Activated CD4-positive, alpha-beta memory T cell treated with anti-CD3 and anti-CD28 coated beads for 36 hours (primary cell): ENCODE data around the gene KRTAP13-3. TPM values are rescaled to one million over a fixed set of nuclear protein-coding genes. Genes with fewer than 3 reads are reported as not detected.
A peak's percentile ranks its signal among the peaks of the same experiment; 100 is the strongest.

Experiments
- CTCF ChIA-PET: fragments of 350-600 bp; sonication (Branson Sonifier 250); formaldehyde crosslinking; loops from one replicate; lab custom pipeline; 2021; ENCODE audit warnings: antibody characterized with exemption, inconsistent platforms; lab: Charles Lee
- POLR2A ChIA-PET: fragments of 350-600 bp; sonication (Branson Sonifier 250); formaldehyde crosslinking; loops from one replicate; lab custom pipeline; 2021; ENCODE audit warnings: antibody characterized with exemption; lab: Charles Lee
- DNase-seq: peaks from one replicate; pipeline ENCODE4 v3.0.0-alpha.2; 2020
- H3K27ac Mint-ChIP-seq: one replicate; pipeline ENCODE4 v1.8.0; 2021; ENCODE audit warnings: mixed read lengths
- H3K27me3 Mint-ChIP-seq: one replicate; pipeline ENCODE4 v1.8.0; 2021; ENCODE audit warnings: mixed read lengths
- H3K36me3 Mint-ChIP-seq: one replicate; pipeline ENCODE4 v1.8.0; 2021; ENCODE audit warnings: mixed read lengths
- H3K4me1 Mint-ChIP-seq: one replicate; pipeline ENCODE4 v1.8.0; 2021; ENCODE audit warnings: low read depth, mixed read lengths
- H3K4me3 Mint-ChIP-seq: one replicate; pipeline ENCODE4 v1.8.0; 2021; ENCODE audit warnings: mild to moderate bottlenecking, mixed read lengths
- H3K9me3 Mint-ChIP-seq: one replicate; pipeline ENCODE4 v1.8.0; 2021; ENCODE audit warnings: mixed read lengths
- intact Hi-C: fragments of 100-400 bp; cut with micrococcal nuclease; formaldehyde crosslinking; loops from one replicate; pipeline ENCODE4 v1.15.1; 2023
- total RNA-seq, 2 experiments: library from RNA; stranded (reverse); gene quantifications; one replicate each; pipeline ENCODE4 v1.2.3, GENCODE V29; 2021

Gene KRTAP13-3
- total RNA-seq, 2 experiments from 2014 or later, result not detected

- Mint-ChIP-seq H3K27me3 (no peaks in the 10 kb centered on the region), H3K36me3 (no peaks in the 10 kb centered on the region), H3K4me3 (no peak overlapping the region), H3K4me1 (no peaks in the 10 kb centered on the region), H3K27ac (no peak overlapping the region), H3K9me3 (peaks cover 2% of the 10 kb centered on the region)
- intact Hi-C loops, result no loop called here
- POLR2A ChIA-PET, result no interaction called here
- no peak for DNase-seq
- CTCF ChIA-PET, result interaction anchor here (0.6 kb wide), 1 partner anchor 18 kb away, joined by 3 read pairs; no protein-coding TSS in a partner anchor
These were observed 9.7 kb downstream of the KRTAP13-3 start for GRCh38 chr21:30415993-30416392.

GRCh38 chr21:30408782-30409494 is 16.8 kb downstream of the KRTAP13-3 start:
- Mint-ChIP-seq H3K27me3 (peaks cover 4% of the 10 kb centered on the region), H3K9me3 (peaks cover 8% of the 10 kb centered on the region), H3K27ac (no peak overlapping the region), H3K4me1 (no peaks in the 10 kb centered on the region), H3K4me3 (no peak overlapping the region), H3K36me3 (no peaks in the 10 kb centered on the region)
- intact Hi-C loops, result loop anchor here (2.0 kb wide), 1 partner anchor 68 kb away; no protein-coding TSS in a partner anchor
- CTCF ChIA-PET, result interaction anchor here (1.1 kb wide), 1 partner anchor 24 kb away, joined by 3 read pairs; no protein-coding TSS in a partner anchor
- DNase-seq, result peak; percentile 10
- POLR2A ChIA-PET, result interaction anchor here (0.6 kb wide), 1 partner anchor 64 kb away, joined by 3 read pairs; no protein-coding TSS in a partner anchor

GRCh38 chr21:30395731-30396130 is 30.0 kb downstream of the KRTAP13-3 start, which contains the start of gene KRTAP13-1:
Gene KRTAP13-1, plus strand, starts transcription at chr21:30396031. Its CDS starts 56 bp downstream, at chr21:30396087.
- no peaks in the 10 kb centered on the region for H3K4me1 Mint-ChIP-seq
- no peaks in the 10 kb centered on the region for H3K9me3 Mint-ChIP-seq
- POLR2A ChIA-PET, result no interaction called here
- intact Hi-C loops, result no loop called here
- no peak within 1 kb of the TSS for H3K27ac Mint-ChIP-seq
- H3K36me3 Mint-ChIP-seq, result no peaks in the 10 kb centered on the region
- CTCF ChIA-PET, result no interaction called here
- DNase-seq, result no peak
- H3K27me3 Mint-ChIP-seq, result peaks cover 5% of the 10 kb centered on the region
- H3K4me3 Mint-ChIP-seq, result no peak within 1 kb of the TSS

- peaks cover 4% of the 10 kb centered on the region for H3K9me3 Mint-ChIP-seq
- H3K4me1 Mint-ChIP-seq, result no peaks in the 10 kb centered on the region
- no peaks in the 10 kb centered on the region for H3K36me3 Mint-ChIP-seq
- intact Hi-C loops, result no loop called here
- POLR2A ChIA-PET, result no interaction called here
- H3K27ac Mint-ChIP-seq, result no peak overlapping the region
- CTCF ChIA-PET, result no interaction called here
- no peak overlapping the region for H3K4me3 Mint-ChIP-seq
- no peaks in the 10 kb centered on the region for H3K27me3 Mint-ChIP-seq
- DNase-seq, result no peak
These were observed 34.2 kb downstream of the KRTAP13-3 start for GRCh38 chr21:30391492-30392025.

GRCh38 chr21:30382201-30382600 is 43.5 kb downstream of the KRTAP13-3 start:
- intact Hi-C loops, result no loop called here
- H3K4me1 Mint-ChIP-seq, result no peaks in the 10 kb centered on the region
- ChIA-PET CTCF (no interaction called here), POLR2A (no interaction called here)
- H3K36me3 Mint-ChIP-seq, result no peaks in the 10 kb centered on the region
- H3K27me3 Mint-ChIP-seq, result peaks cover 1% of the 10 kb centered on the region
- DNase-seq, result no peak
- no peaks in the 10 kb centered on the region for H3K9me3 Mint-ChIP-seq
- no peak overlapping the region for H3K27ac Mint-ChIP-seq
- H3K4me3 Mint-ChIP-seq, result no peak overlapping the region

Other genes with a start within 250 kb of the KRTAP13-3 start
- gene CLDN8, start 209.8 kb downstream of the KRTAP13-3 start, total RNA-seq, result not detected
- not detected for gene KRTAP24-1, start 143.0 kb downstream of the KRTAP13-3 start, total RNA-seq
- gene KRTAP25-1, start 136.4 kb downstream of the KRTAP13-3 start, total RNA-seq, result not detected
- not detected for gene KRTAP26-1, start 105.6 kb downstream of the KRTAP13-3 start, total RNA-seq
- not detected for gene KRTAP27-1, start 88.2 kb downstream of the KRTAP13-3 start, total RNA-seq
- not detected for gene KRTAP23-1, start 77.3 kb downstream of the KRTAP13-3 start, total RNA-seq
- not detected for gene KRTAP13-2, start 53.7 kb downstream of the KRTAP13-3 start, total RNA-seq
- gene KRTAP13-1, start 29.9 kb downstream of the KRTAP13-3 start, total RNA-seq, result not detected
- not detected for gene KRTAP13-4, start 4.3 kb upstream of the KRTAP13-3 start, total RNA-seq
- gene KRTAP15-1, start 14.3 kb upstream of the KRTAP13-3 start, total RNA-seq, result not detected
- gene KRTAP19-1, start 54.4 kb upstream of the KRTAP13-3 start, total RNA-seq, result not detected
- gene KRTAP19-2, start 61.5 kb upstream of the KRTAP13-3 start, total RNA-seq, result not detected
- not detected for gene KRTAP19-3, start 66.1 kb upstream of the KRTAP13-3 start, total RNA-seq
- not detected for gene KRTAP19-4, start 71.2 kb upstream of the KRTAP13-3 start, total RNA-seq
- not detected for gene KRTAP19-5, start 76.2 kb upstream of the KRTAP13-3 start, total RNA-seq
- gene KRTAP19-6, start 115.9 kb upstream of the KRTAP13-3 start, total RNA-seq, result not detected
- gene KRTAP19-7, start 135.4 kb upstream of the KRTAP13-3 start, total RNA-seq, result not detected
- not detected for gene KRTAP22-2, start 164.5 kb upstream of the KRTAP13-3 start, total RNA-seq
- not detected for gene KRTAP6-3, start 166.5 kb upstream of the KRTAP13-3 start, total RNA-seq
- not detected for gene KRTAP6-2, start 173.0 kb upstream of the KRTAP13-3 start, total RNA-seq
- gene KRTAP22-1, start 175.2 kb upstream of the KRTAP13-3 start, total RNA-seq, result not detected
- gene KRTAP6-1, start 188.0 kb upstream of the KRTAP13-3 start, total RNA-seq, result not detected
- not detected for gene KRTAP20-1, start 190.5 kb upstream of the KRTAP13-3 start, total RNA-seq
- not detected for gene KRTAP20-4, start 194.7 kb upstream of the KRTAP13-3 start, total RNA-seq
- gene KRTAP20-2, start 209.3 kb upstream of the KRTAP13-3 start, total RNA-seq, result not detected
- not detected for gene KRTAP20-3, start 216.9 kb upstream of the KRTAP13-3 start, total RNA-seq